Tibial nerve (tissue), 4 donors: ENCODE data around the gene ZNF431. TPM values are rescaled to one million over a fixed set of nuclear protein-coding genes. Genes with fewer than 3 reads are reported as not detected.

Source experiments
- DNase-seq, 2 donors: peaks; one replicate each; pipeline ENCODE4 v3.0.0-alpha.2; 2019; ENCODE audit warnings: low spot score in 2 of 2
- H3K27ac ChIP-seq, 4 donors: fragments of 200-600 bp; sonication (generic) in 3 of 4; one replicate each; pipeline ENCODE4 v1.5.1; 2017 to 2019; ENCODE audit warnings: mild to moderate bottlenecking in 1 of 4
- H3K27me3 ChIP-seq, 2 donors: fragments of 200-600 bp; sonication (generic) in 1 of 2; one replicate each; pipeline versions ENCODE4 v1.5.1 to v1.6.0; 2017 to 2019
- H3K36me3 ChIP-seq, 3 donors: fragments of 200-600 bp; sonication (generic); one replicate each; pipeline ENCODE4 v1.5.1; 2018 to 2019
- H3K4me1 ChIP-seq, 4 donors: fragments of 200-600 bp; sonication (generic) in 3 of 4; one replicate each; pipeline ENCODE4 v1.5.1; 2017 to 2019
- H3K4me3 ChIP-seq, 4 donors: fragments of 200-600 bp; sonication (generic) in 3 of 4; one replicate each; pipeline ENCODE4 v1.5.1; 2017 to 2019; ENCODE audit warnings: mild to moderate bottlenecking in 1 of 4, moderate library complexity in 1 of 4
- H3K9me3 ChIP-seq, 4 donors: fragments of 200-600 bp; sonication (generic) in 3 of 4; one replicate each; pipeline ENCODE4 v1.5.1; 2017 to 2019
- CTCF ChIP-seq, 5 experiments: fragments of 200-600 bp in 3 of 5; fragments of 450-650 bp in 2 of 5; sonication (generic) in 3 of 5; IDR thresholded peaks; one replicate each; pipeline ENCODE4 v1.5.1; 2016 to 2019; ENCODE audit warnings: antibody characterized with exemption in 5 of 5, mild to moderate bottlenecking in 3 of 5, moderate library complexity in 2 of 5
- EP300 ChIP-seq, 2 donors: sonication (generic); formaldehyde crosslinking; IDR thresholded peaks; one replicate each; pipeline ENCODE4 v1.6.1; 2017; ENCODE audit warnings: antibody characterized with exemption in 2 of 2, mild to moderate bottlenecking in 1 of 2
- POLR2A ChIP-seq, 2 donors: fragments of 450-650 bp; IDR thresholded peaks; one replicate each; pipeline ENCODE4 v1.6.1; 2017; ENCODE audit warnings: antibody characterized with exemption in 2 of 2, mild to moderate bottlenecking in 2 of 2, moderate library complexity in 2 of 2
- WGBS, 2 donors: methylation state at CpG; one replicate each; pipeline ENCODE4 v1.1.5; 2018; 5-methylcytosine and 5-hydroxymethylcytosine counted together
- total RNA-seq, 4 donors: library from RNA; depleted of rRNA; stranded (reverse); fragments of >200 nt; gene quantifications; one replicate each; pipeline ENCODE4 v1.1.0, GENCODE V29; 2016

The ZNF431 gene
- total RNA-seq, 4 donors from 2014 or later: 5.9 to 20.4 (median 15.6) TPM

- no peaks in the 10 kb centered on the region for H3K36me3 ChIP-seq
- H3K27ac ChIP-seq: no peak overlapping the region
- WGBS, 2 donors: 75 to 81% methylated on average over 6 of the region's 6 CpGs
- peaks cover 0 to 9% (median 4%) of the 10 kb centered on the region in 4 donors for H3K9me3 ChIP-seq
- no peak overlapping the region for H3K4me3 ChIP-seq
- DNase-seq: no peak
- no peak for TF ChIP-seq POLR2A (IDR thresholded peaks at IDR 0.05)
- no peak for TF ChIP-seq CTCF (IDR thresholded peaks at IDR 0.05)
- no peak for TF ChIP-seq EP300 (IDR thresholded peaks at IDR 0.05)
- H3K27me3 ChIP-seq: no peaks in the 10 kb centered on the region
- no peaks in the 10 kb centered on the region for H3K4me1 ChIP-seq
These were observed 12.7 kb upstream of the ZNF431 start for GRCh38 chr19:21128901-21129698.

- no peak for DNase-seq
- no peak overlapping the region for H3K27ac ChIP-seq
- H3K4me3 ChIP-seq: no peak overlapping the region
- H3K4me1 ChIP-seq: no peaks in the 10 kb centered on the region
- peaks cover 0 to 9% (median 4%) of the 10 kb centered on the region in 4 donors for H3K9me3 ChIP-seq
- no peaks in the 10 kb centered on the region for H3K36me3 ChIP-seq
- H3K27me3 ChIP-seq: no peaks in the 10 kb centered on the region
- 65 to 66% methylated on average over 3 of the region's 3 CpGs for WGBS, 2 donors
- TF ChIP-seq POLR2A (IDR thresholded peaks at IDR 0.05) (no peak), CTCF (IDR thresholded peaks at IDR 0.05) (no peak), EP300 (IDR thresholded peaks at IDR 0.05) (no peak)
These were observed 11.6 kb upstream of the ZNF431 start for GRCh38 chr19:21130097-21130775.

- TF ChIP-seq CTCF (IDR thresholded peaks at IDR 0.05) (no peak), EP300 (IDR thresholded peaks at IDR 0.05) (no peak), POLR2A (IDR thresholded peaks at IDR 0.05) (no peak)
- no peak overlapping the region for H3K4me3 ChIP-seq
- no peak for DNase-seq
- H3K27me3 ChIP-seq: no peaks in the 10 kb centered on the region
- H3K4me1 ChIP-seq: no peaks in the 10 kb centered on the region
- no peak overlapping the region for H3K27ac ChIP-seq
- no peaks in the 10 kb centered on the region for H3K9me3 ChIP-seq
- 44% methylated on average over 1 of the region's 1 CpG for WGBS, 2 donors
- H3K36me3 ChIP-seq: no peaks in the 10 kb centered on the region
These were observed 8.2 kb upstream of the ZNF431 start for GRCh38 chr19:21133633-21134032.

GRCh38 chr19:21134934-21135366 is 6.9 kb upstream of the ZNF431 start:
- WGBS, 2 donors: 73 to 81% methylated on average over 2 of the region's 2 CpGs
- H3K27me3 ChIP-seq: no peaks in the 10 kb centered on the region
- H3K36me3 ChIP-seq: no peaks in the 10 kb centered on the region

More at GRCh38 chr19:21134934-21135366, 6.9 kb upstream of the ZNF431 start:
- Histone ChIP-seq H3K9me3 (no peaks in the 10 kb centered on the region), H3K4me1 (no peaks in the 10 kb centered on the region), H3K4me3 (no peak overlapping the region), H3K27ac (no peak overlapping the region)
- DNase-seq: no peak
- TF ChIP-seq POLR2A (IDR thresholded peaks at IDR 0.05) (no peak), CTCF (IDR thresholded peaks at IDR 0.05) (no peak), EP300 (IDR thresholded peaks at IDR 0.05) (no peak)
